ENCODE data around the gene TPP1.

Gene TPP1

GRCh38 chr11:6625832-6626420, 6.7 kb upstream of the TPP1 start:
- H3K36me3 ChIP-seq (ENCODE audit: insufficient read depth): no peaks in the 10 kb centered on the region
- H3K79me2 ChIP-seq (ENCODE audit: insufficient read depth, low read depth): no peaks in the 10 kb centered on the region
- no peak overlapping the region for H2AFZ ChIP-seq (ENCODE audit: low read depth)
- no peaks in the 10 kb centered on the region for H3K27me3 ChIP-seq (ENCODE audit: insufficient read depth, low read depth)
- no peak overlapping the region for H3K27ac ChIP-seq
- H4K20me1 ChIP-seq (ENCODE audit: insufficient read depth): no peaks in the 10 kb centered on the region
- peaks cover 11% of the 10 kb centered on the region for H3K4me1 ChIP-seq (ENCODE audit: low read depth, poor library complexity, severe bottlenecking)
- no peak overlapping the region for H3K4me3 ChIP-seq (IDR thresholded peaks at IDR 0.05; ENCODE audit: insufficient read depth, low read depth, low read length)
- no peak for TF ChIP-seq CTCF (conservative IDR thresholded peaks at IDR 0.05; ENCODE audit: low read depth, low read length)
- H3K4me2 ChIP-seq: no peak overlapping the region
- no peak overlapping the region for H3K9ac ChIP-seq

GRCh38 chr11:6625156-6625831, 6.1 kb upstream of the TPP1 start:
- no peaks in the 10 kb centered on the region for H3K79me2 ChIP-seq (ENCODE audit: insufficient read depth, low read depth)
- H3K9ac ChIP-seq: no peak overlapping the region
- H4K20me1 ChIP-seq (ENCODE audit: insufficient read depth): no peaks in the 10 kb centered on the region
- peaks cover 11% of the 10 kb centered on the region for H3K4me1 ChIP-seq (ENCODE audit: low read depth, poor library complexity, severe bottlenecking)
- H3K4me3 ChIP-seq (IDR thresholded peaks at IDR 0.05; ENCODE audit: insufficient read depth, low read depth, low read length): no peak overlapping the region
- H3K27ac ChIP-seq: no peak overlapping the region
- H3K4me2 ChIP-seq: no peak overlapping the region
- no peaks in the 10 kb centered on the region for H3K27me3 ChIP-seq (ENCODE audit: insufficient read depth, low read depth)
- no peak for TF ChIP-seq CTCF (conservative IDR thresholded peaks at IDR 0.05; ENCODE audit: low read depth, low read length)
- no peak overlapping the region for H2AFZ ChIP-seq (ENCODE audit: low read depth)
- H3K36me3 ChIP-seq (ENCODE audit: insufficient read depth): no peaks in the 10 kb centered on the region

DNA sequence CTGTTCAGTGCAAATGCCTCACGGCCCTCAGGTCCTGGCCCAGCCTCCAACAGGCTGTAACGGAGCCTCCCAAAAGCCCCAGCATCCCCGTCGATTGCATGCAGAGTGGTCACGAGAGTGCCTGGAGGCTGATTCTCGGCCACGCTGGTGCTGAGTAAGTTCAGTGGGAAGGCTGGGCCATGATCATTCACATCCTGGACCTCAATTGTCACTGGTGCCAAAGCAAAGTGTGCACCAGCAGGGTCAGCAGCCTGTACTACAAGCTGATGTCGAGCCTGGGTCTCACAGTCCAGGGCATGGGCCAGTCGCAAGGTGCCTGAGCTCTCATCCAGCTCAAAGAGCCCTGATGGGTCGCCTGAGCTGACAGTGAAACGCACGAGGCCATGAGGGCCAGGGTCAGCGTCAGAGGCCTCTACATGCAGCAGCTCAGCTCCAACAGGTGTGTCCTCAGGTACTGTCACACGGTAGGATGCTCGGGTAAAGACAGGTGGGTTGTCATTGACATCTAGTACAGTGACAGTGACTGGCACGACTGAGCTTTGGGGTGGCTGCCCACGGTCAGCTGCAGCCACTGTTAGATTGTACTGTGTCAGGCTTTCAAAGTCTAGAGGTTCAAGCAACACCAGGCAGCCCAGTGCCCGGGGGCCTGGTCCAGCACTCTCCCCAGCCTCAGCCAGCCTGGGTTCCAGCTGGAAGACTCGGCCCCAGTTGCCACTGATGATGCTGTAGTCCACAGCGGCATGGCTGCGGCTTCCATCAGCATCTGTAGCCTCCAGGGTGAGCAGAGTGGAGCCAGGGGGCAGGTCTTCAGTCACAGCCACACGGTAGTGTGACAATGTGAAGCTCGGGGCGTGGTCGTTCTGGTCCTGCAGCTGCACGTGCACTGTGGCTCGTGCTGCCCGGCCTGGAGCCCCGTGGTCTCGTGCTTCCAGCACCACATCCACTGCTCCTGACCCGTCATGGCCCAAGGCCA, 4.5 kb upstream of the TPP1 start:
- no peak overlapping the region for H2AFZ ChIP-seq (ENCODE audit: low read depth)
- H3K9ac ChIP-seq: no peak overlapping the region
- H3K79me2 ChIP-seq (ENCODE audit: insufficient read depth, low read depth): no peaks in the 10 kb centered on the region
- no peaks in the 10 kb centered on the region for H4K20me1 ChIP-seq (ENCODE audit: insufficient read depth)
- no peak overlapping the region for H3K4me2 ChIP-seq
- H3K27me3 ChIP-seq (ENCODE audit: insufficient read depth, low read depth): no peaks in the 10 kb centered on the region
- peaks cover 17% of the 10 kb centered on the region for H3K4me1 ChIP-seq (ENCODE audit: low read depth, poor library complexity, severe bottlenecking)
- H3K36me3 ChIP-seq (ENCODE audit: insufficient read depth): no peaks in the 10 kb centered on the region
- H3K27ac ChIP-seq: no peak overlapping the region
- H3K4me3 ChIP-seq (IDR thresholded peaks at IDR 0.05; ENCODE audit: insufficient read depth, low read depth, low read length): no peak overlapping the region
- TF ChIP-seq CTCF (conservative IDR thresholded peaks at IDR 0.05; ENCODE audit: low read depth, low read length): no peak

DNA sequence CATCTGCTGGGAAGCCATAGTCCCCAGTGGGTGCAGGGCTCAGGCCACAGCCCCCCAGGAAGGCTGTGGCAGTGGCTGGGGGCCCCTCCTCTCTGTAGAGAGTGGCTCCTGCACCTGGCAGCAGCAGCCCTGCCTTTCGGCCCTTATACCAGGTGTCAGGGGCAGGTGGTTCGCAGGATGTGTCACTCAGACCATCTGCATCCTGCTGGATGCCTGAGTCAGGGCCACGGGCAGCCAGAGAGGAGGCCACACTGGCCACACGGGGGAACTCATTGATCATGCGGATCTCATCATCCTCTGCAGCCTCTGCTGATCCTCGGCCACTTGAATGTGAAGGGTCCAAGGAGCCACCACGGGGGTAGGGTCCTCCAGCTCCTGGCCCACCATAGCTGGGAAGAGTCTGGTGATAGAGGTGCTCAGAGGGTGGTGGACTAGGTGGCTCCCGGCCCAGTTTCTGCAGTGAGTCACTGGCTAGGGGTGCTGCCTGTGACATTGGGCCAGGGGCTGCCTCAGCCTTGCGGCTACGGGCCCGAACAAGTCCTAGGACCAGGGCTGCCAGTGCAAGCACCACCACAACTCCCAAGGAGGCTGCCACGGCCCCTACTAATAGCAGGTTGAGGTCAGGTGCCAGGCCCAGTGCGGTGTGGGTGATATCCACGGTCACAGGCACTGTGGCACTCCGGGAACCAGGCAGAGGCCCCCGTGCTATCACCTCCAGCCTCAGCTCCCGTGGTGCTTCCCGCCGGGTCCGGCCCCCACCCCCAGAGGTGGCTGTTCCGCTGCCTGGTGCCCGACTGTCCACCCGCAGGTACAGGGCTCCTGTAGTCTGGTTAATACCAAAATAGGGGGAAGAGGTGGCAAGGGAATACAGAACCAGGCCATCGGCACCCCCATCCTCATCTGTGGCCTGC, 3.3 kb upstream of the TPP1 start:
- H3K27ac ChIP-seq: no peak overlapping the region
- no peak overlapping the region for H3K4me3 ChIP-seq (IDR thresholded peaks at IDR 0.05; ENCODE audit: insufficient read depth, low read depth, low read length)
- peaks cover 14% of the 10 kb centered on the region for H3K4me1 ChIP-seq (ENCODE audit: low read depth, poor library complexity, severe bottlenecking)
- H3K36me3 ChIP-seq (ENCODE audit: insufficient read depth): no peaks in the 10 kb centered on the region
- no peaks in the 10 kb centered on the region for H4K20me1 ChIP-seq (ENCODE audit: insufficient read depth)
- no peak for TF ChIP-seq CTCF (conservative IDR thresholded peaks at IDR 0.05; ENCODE audit: low read depth, low read length)
- H3K27me3 ChIP-seq (ENCODE audit: insufficient read depth, low read depth): no peaks in the 10 kb centered on the region
- no peak overlapping the region for H3K4me2 ChIP-seq
- no peak overlapping the region for H3K9ac ChIP-seq
- H2AFZ ChIP-seq (ENCODE audit: low read depth): no peak overlapping the region
- no peaks in the 10 kb centered on the region for H3K79me2 ChIP-seq (ENCODE audit: insufficient read depth, low read depth)
